Esophagus squamous epithelium (tissue), 4 donors: ENCODE data around the gene EPC2.

Experiments used
- CTCF ChIP-seq, 6 experiments: fragments of 450-650 bp in 4 of 6; fragments of 200-600 bp in 2 of 6; sonication (generic) in 2 of 6; IDR thresholded peaks; one replicate each; pipeline ENCODE4 v1.5.1; 2016 to 2019; ENCODE audit warnings: antibody characterized with exemption in 6 of 6, mild to moderate bottlenecking in 4 of 6, moderate library complexity in 4 of 6
- POLR2A ChIP-seq, 4 donors: fragments of 450-650 bp; IDR thresholded peaks; one replicate each; pipeline ENCODE4 v1.6.1; 2017; ENCODE audit warnings: antibody characterized with exemption in 4 of 4, mild to moderate bottlenecking in 4 of 4, moderate library complexity in 3 of 4

DNA sequence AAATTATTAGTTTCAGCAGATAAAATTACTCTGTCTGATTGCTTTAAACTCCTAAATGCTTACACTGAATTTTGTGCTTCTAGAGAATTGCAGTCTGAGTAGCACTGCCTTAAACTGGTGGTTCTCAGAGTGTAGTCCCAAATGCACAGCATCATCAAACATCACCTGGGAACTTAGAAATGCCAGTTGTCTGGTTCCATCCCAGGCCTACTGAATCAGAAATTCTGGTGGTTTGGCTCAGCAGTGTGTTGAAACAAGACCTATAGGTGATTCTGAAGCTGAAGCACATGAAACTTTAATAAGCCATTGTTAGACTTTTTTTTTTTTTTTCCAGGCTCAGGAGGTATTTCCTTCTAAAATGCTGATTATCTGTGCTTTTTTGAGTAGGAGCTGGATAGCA lies 22.0 kb downstream of the EPC2 start:
- TF ChIP-seq POLR2A (IDR thresholded peaks at IDR 0.05) (no peak), CTCF (IDR thresholded peaks at IDR 0.05) (no peak)
